DMS 273 (cell line): ENCODE data around the gene RSU1.

ENCODE experiments used
- DNase-seq: peaks from one replicate; lab custom pipeline; 2025; ENCODE audit not compliant: unreplicated experiment; lab: John Stamatoyannopoulos, UW

The RSU1 gene

GRCh38 chr10:16822726-16823360 lies 5.6 kb upstream of the RSU1 start:
- DNase-seq, result no peak

DNA sequence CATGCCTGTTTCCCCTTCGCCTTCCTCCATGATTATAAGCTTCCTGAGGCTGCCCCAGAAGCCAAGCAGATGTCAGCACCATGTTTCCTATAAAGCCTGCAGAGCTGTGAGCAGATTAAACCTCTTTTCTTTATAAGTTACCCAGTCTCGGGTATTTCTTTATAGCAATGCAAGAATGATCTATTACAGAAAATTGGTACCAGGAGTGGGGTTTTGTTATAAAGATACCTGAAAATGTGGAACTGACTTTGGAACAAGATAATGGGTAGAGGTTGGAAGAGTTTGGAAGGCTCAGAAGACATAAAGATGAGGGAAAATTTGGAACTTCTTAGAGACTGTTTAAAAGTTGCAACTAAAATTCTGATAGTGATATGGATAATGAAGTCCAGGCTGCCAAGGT lies 4.8 kb upstream of the RSU1 start:
- no peak for DNase-seq

DNA sequence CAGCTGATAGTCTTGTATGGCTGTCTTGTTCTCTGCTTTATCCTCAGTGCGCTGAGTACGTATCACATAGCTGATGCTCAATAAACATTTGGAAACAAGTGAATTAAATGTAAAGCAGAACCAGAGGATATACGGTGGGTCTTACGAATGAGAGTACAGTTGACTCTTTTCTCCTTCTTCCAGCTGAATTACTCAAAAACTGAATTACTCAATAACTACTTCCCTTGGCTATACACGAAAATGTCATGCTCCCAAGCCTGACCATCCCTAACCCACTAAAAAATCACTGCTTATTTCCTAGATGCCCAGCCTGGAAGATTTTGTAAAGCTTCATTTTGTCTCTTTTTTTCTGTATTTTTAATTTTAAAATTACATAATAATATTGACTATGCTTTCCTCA lies 3.2 kb upstream of the RSU1 start:
- no peak for DNase-seq

DNA sequence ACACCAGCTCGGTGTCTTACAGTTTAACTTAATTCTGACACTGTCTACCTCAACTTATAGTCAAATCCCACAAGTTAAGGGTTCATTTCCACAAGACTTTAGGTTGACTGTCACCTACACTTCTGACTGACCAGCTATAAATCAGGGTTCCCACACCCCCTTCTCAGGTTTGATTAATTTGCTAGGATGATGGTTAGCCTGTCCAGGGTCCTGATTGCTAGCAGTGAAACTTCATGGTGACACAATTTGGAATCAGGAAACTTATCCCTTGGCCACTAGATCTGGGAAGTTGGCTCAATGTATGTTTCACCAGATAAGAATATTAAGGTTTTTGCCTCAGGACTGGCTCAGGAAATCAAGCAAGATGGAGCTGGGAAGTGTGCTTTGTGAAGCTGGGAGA lies 2.8 kb upstream of the RSU1 start:
- DNase-seq, result no peak

GRCh38 chr10:16819436-16819835 lies 2.2 kb upstream of the RSU1 start:
- DNase-seq, result no peak

DNA sequence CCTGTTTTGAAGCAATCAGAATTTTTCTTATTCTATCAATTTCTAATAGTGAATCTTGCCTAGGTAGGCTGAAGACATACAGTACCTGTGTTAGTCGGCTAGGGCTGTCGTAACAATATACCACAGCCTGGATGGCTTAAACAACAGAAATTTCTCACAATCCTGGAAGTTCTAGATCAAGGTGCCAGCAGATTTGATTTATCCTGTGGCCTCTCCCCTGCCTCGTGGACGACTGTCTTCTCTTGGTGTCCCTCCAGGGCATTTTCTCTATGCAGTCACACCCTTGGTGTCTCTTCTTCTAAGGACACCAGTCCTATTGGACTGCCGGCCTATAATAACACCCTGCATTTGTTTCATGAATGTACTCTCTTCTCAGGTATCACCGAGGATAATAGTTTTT lies 1.8 kb upstream of the RSU1 start:
- no peak for DNase-seq

GRCh38 chr10:16816830-16817124 lies 447 bp downstream of the RSU1 start:
- DNase-seq, result no peak

- peak; percentile 11 for DNase-seq
Observed at GRCh38 chr10:16816171-16816570, 1.1 kb downstream of the RSU1 start.

- DNase-seq, result no peak
Observed at GRCh38 chr10:16814012-16814411, 3.2 kb downstream of the RSU1 start.

DNA sequence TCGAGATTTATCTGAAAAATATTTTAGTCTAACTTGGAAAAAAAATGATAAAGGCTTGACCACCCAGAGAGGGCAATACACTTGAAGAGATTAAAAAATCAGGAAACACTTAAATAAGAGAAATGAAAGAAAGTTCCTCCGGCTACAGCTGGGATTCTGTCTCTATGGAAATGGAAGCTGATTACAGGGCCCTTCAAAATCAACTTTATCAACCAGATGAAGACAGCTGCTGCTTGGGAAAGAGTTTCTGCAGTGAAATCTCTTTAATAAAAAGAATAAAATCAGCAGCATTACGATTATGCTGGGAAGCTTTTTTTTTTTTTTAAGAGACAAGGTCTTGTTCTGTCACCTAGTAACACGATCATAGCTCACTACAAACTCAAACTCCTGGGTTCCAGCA lies 4.5 kb downstream of the RSU1 start:
- no peak for DNase-seq

DNA sequence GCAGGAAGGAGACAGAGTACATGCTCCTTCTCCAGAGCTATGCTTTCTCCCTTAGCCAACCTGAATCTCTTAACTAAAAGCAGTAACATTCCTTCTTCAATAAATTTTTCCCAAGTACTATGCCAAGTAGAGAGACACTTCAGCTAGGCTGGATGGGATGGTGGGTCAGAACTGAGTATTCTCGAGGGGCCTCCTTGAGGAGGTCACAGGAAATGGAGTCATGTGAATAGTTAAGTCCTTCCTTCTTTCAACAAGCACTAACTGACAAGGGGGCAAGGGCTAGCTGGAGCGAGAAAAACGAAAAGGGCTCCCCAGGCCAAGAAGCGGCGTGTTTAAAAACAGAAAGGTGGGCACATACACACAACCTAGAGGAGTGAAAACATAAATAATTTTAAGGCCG lies 5.5 kb downstream of the RSU1 start:
- DNase-seq, result no peak

DNA sequence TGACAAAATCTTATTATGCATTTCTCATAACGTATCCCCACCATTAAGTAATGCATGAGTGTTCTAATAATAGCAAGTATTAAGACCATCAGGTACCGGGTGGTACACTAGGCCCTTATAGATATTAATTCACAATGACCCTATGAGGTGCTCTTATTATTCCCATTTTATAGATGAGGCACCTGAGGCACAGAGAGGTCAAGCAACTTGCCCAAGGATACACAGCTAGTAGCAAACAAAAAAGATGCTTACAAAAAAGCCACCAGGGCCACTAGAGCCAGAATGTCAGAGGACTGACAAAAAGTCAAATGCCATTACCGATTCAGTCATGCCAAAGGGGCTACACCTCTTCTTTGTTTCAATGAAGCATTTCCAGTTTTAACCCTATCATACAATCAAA lies 5.9 kb downstream of the RSU1 start:
- DNase-seq, result no peak

DNA sequence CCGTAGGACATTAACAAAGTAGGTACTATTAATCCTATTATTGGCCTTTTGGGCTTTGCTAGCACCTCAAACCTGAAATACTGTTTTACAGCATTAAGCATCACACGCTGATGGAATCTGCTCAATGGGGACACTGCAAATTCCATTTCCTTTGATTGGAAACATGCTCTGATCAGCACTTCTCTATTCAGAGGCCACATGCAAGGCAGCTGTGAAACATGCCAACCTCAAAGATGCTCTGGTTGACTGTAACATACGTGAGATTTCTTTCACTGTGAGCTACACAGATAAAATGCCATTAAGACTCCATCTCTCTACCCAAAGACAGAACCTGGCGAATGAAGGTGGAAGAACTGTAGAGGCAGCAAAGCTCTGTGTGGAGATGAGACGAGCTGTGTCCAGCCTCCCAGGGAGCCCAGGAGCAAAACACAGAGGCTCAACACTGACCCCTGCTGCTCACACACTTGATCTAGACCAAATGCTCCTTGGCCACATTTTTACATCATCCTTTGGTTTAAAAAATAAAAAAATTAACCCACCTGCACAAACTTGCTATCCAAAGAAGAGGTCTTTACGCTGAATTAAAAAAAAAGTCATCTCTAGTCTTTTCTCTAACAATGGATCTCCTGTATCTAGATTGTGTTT lies 8.0 kb downstream of the RSU1 start:
- DNase-seq, result peak; percentile 49

DNA sequence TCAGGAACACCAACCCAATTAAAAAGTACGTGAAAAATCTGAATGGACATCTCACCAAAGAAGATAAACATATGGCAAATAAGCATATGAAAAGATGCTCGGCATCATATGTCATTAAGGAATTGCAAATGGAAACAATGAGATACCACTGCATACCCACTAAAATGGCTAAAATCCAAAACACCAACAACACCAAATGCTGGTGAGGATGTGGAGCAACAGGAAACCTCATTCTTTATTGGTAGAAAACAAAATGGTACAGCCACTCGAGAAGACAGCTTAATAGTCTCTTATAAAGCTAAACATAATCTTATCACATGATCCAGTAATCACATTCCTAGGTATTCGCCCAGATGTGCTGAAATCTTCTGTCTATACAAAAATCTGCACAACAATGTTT lies 13.1 kb downstream of the RSU1 start:
- no peak for DNase-seq

DNA sequence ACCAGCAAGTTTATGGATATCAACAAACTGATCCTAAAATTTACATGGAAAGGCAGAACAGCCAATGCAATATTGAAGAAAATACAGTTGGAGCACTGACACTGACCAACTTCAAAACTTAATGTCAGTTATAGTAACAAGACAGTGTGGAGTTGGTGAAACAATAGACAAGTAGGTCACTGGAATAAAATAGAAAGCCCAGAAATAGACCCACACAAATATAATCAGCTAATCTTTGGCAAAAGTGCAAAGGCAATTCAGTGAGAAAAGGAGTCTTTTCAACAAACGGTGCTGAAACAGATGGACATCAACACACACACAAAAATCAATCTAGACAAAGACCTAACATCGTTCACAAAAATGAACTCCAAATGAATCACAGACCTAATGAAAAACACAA lies 13.8 kb downstream of the RSU1 start:
- DNase-seq, result no peak

DNA sequence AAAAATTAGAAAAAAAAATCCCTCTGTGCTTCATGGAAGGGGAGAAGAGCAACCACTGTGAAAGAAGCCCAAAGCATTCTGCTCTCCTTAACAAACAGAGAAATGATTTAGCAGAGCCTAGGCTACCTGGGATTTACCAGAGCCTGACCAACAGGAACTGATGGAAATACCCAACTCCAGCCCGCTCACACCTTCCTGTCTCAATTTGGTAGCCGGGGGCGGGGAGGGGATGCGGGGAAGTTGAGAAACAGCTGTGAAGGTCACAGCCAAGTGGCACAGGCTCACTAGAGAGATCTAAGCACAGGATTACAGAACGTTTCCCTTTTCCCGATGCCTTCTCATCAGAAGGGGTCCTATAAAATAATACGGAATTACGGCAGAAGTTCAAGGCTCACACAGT lies 17.6 kb downstream of the RSU1 start:
- no peak for DNase-seq

GRCh38 chr10:16798571-16798970 lies 18.7 kb downstream of the RSU1 start:
- DNase-seq, result no peak

GRCh38 chr10:16795410-16796073 lies 21.7 kb downstream of the RSU1 start:
- no peak for DNase-seq

DNA sequence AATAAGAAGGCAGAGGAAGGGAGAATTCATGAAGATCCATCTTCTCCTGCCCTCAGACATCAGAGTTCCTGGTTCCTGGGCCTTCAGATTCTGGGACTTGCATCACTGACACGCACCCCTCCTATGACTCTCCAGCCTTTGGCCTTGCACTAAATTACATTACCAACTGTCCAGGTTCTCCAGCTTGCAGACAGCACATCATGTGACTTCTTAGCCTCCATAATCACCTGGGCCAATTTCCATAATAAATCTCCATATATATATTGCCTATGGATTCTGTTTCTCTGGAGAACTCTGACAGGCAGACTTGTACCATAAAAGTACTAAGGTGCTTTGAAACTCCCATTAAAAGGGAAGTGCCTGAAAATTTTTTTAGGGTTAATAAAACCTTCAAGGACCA lies 23.2 kb downstream of the RSU1 start:
- no peak for DNase-seq

DNA sequence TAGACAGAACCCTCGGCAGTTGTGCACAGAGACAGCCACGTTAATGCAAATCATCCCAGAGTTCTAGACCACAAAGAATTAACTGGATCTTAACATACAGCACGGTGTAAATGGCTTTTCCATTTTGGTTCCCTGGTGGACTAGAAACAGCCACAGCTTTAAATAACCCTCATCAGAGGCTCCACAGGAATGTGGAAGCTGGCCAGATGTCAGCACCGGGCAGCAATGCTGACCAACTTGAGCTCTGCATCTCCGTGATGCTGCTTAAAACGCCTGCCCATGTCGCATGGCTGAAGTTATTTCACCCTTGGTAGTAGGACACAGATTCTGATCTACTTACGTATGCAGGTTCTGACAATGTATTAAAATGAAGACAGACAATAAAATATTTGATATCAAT lies 24.5 kb downstream of the RSU1 start:
- DNase-seq, result no peak

DNA sequence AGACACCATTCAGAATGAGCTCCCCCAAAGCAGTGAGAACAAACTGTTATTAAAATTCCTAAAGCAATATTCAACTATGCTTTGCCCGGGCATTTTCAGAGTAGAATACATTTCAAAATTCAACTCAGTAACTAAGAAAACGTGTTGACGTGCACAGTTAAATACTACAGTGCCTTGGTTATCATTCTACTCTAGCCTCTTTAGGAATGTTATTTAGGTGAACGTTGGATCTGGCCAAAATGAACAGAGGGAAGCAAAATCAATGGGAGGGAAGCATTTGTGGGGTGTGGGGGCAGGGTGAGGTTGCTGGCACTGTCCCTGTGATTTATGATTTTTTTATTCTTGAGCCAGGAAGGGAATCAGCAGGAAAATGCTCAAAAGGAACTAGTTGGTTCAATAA lies 27.5 kb downstream of the RSU1 start:
- DNase-seq, result no peak

DNA sequence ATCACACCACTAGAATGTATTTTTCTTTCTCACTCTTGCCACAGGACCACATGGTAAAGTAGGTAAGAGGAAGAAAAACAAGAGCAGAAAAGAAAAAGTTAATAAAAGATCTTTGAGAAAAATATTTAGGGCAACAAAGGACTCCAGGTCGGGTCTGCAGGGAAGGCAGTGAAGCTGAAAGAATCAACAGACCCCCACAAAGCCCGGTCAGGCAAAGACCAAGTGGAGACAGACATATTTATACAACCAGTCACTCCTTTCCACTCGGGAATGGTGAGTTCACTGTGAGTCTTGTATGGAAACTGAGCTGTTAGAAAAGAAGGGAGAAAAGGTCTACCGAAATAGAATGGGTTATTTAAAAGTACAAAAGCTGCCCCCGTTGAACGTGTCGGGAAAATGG lies 28.0 kb downstream of the RSU1 start:
- DNase-seq, result no peak

GRCh38 chr10:16788778-16789177 lies 28.4 kb downstream of the RSU1 start:
- no peak for DNase-seq
